Measurements from ENCODE around the gene SELP. TPM values are rescaled to one million over a fixed set of nuclear protein-coding genes. Genes with fewer than 3 reads are reported as not detected.

Gene SELP
- not detected for polyA plus RNA-seq (2013, experiment 1 of 2)
- not detected for polyA plus RNA-seq (2013, experiment 2 of 2)

DNA sequence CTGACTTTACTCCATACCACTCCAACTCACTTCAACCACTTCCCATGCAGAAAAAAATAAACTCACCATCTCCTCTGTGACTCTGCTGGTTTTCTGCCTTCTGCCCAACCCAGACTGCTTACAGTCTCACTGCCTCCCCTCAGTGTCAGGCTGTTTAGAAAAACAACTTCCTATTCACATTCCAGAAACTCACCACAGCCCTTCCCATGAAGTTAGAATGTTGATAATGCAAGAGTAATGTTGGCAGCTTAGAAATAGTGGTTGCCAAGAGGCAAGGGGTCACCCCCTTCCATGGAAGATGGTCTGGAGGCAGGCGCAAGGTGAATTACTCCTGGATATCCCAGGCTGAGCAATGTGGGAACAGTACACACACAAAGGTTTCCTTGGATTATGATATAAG lies at the start of gene SELP:
Gene SELP (minus strand): TSS at position 119 of the 400 bp plus-strand sequence. CDS start 50 bp downstream, at position 69.
- Histone ChIP-seq H2BK5ac (ENCODE audit: low read length) (no peak within 1 kb of the TSS), H3K36me3 (replicated peaks in 1 of 2; ENCODE audit: control insufficient read depth in 2 of 2, insufficient read depth in 2 of 2, low read length in 2 of 2) (no peaks in the 10 kb centered on the region), H2AK5ac (ENCODE audit: low read depth, low read length) (no peak within 1 kb of the TSS), H2BK15ac (ENCODE audit: low read length) (no peak within 1 kb of the TSS), H3K18ac (ENCODE audit: low read length) (no peak within 1 kb of the TSS), H4K91ac (ENCODE audit: low read depth, low read length, poor library complexity) (no peak within 1 kb of the TSS), H3K9me3 (replicated peaks in 1 of 2; ENCODE audit: control insufficient read depth in 2 of 2, insufficient read depth in 1 of 2, low read depth in 1 of 2, low read length in 2 of 2) (peaks cover 0 to 10% of the 10 kb centered on the region in 2 donors), H4K8ac (ENCODE audit: low read depth, low read length) (no peak within 1 kb of the TSS), H3K4me2 (ENCODE audit: insufficient read depth, low read length, poor library complexity, severe bottlenecking) (no peak within 1 kb of the TSS), H3K23ac (ENCODE audit: low read depth, low read length, poor library complexity) (no peak within 1 kb of the TSS), H2BK120ac (ENCODE audit: low read depth, low read length) (no peak within 1 kb of the TSS), H3K27me3 (ENCODE audit: control insufficient read depth in 3 of 3, insufficient read depth in 3 of 3, low read depth in 1 of 3, low read length in 3 of 3) (no peaks in the 10 kb centered on the region), H2AFZ (ENCODE audit: low read length) (no peak within 1 kb of the TSS), H3K14ac (ENCODE audit: low read length) (no peak within 1 kb of the TSS), H3K4me3 (ENCODE audit: low read length in 2 of 2) (no peak within 1 kb of the TSS), H3K9ac (ENCODE audit: low read depth, low read length, poor library complexity) (no peak within 1 kb of the TSS), H3K27ac (replicated peaks; ENCODE audit: low read length) (no peak within 1 kb of the TSS), H3K4ac (ENCODE audit: low read length) (no peak within 1 kb of the TSS), H3K79me1 (ENCODE audit: low read depth, low read length) (no peaks in the 10 kb centered on the region), H3K4me1 (ENCODE audit: control insufficient read depth in 2 of 2, insufficient read depth in 1 of 2, low read depth in 1 of 2, low read length in 2 of 2) (no peaks in the 10 kb centered on the region), H2BK12ac (ENCODE audit: low read length) (no peak within 1 kb of the TSS)
- no peak for DNase-seq (ENCODE audit: low spot score)
- WGBS, 2 donors (ENCODE audit: extremely low coverage in 2 of 2, insufficient read length in 2 of 2, insufficient replicate concordance in 1 of 2): no CpG with 5 or more reads among the region's 1 CpG

DNA sequence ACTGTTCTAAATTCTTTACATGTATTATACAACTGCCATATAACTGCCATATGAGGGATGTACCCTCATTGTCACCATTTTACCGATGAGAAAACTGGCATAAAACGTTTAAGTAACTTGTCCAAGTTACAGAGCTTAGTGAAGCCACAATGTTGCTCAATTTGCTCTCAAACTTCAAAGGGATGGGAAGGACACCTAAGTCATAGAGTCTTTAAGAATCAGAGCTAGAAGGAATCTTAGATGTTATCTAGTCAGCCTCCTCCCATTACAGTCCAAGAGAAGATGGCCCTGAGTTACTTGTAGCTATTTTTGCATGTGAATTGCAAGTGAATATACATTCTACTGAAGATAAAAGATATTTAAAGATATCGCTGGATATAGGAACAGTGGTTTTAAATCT lies 49.8 kb upstream of the SELP start:
- Histone ChIP-seq H3K14ac (ENCODE audit: low read length) (no peak overlapping the region), H3K4me3 (ENCODE audit: low read length in 2 of 2) (no peak overlapping the region), H2BK15ac (ENCODE audit: low read length) (no peak overlapping the region), H3K4me1 (ENCODE audit: control insufficient read depth in 2 of 2, insufficient read depth in 1 of 2, low read depth in 1 of 2, low read length in 2 of 2) (no peaks in the 10 kb centered on the region), H3K36me3 (replicated peaks in 1 of 2; ENCODE audit: control insufficient read depth in 2 of 2, insufficient read depth in 2 of 2, low read length in 2 of 2) (no peaks in the 10 kb centered on the region), H3K4ac (ENCODE audit: low read length) (no peak overlapping the region), H2AK5ac (ENCODE audit: low read depth, low read length) (no peak overlapping the region), H3K79me1 (ENCODE audit: low read depth, low read length) (no peaks in the 10 kb centered on the region), H2BK12ac (ENCODE audit: low read length) (no peak overlapping the region), H3K18ac (ENCODE audit: low read length) (no peak overlapping the region), H4K91ac (ENCODE audit: low read depth, low read length, poor library complexity) (no peak overlapping the region), H3K4me2 (ENCODE audit: insufficient read depth, low read length, poor library complexity, severe bottlenecking) (no peak overlapping the region), H4K8ac (ENCODE audit: low read depth, low read length) (no peak overlapping the region), H3K27ac (replicated peaks; ENCODE audit: low read length) (no peak overlapping the region), H2BK120ac (ENCODE audit: low read depth, low read length) (no peak overlapping the region), H2AFZ (ENCODE audit: low read length) (no peak overlapping the region), H2BK5ac (ENCODE audit: low read length) (no peak overlapping the region), H3K27me3 (ENCODE audit: control insufficient read depth in 3 of 3, insufficient read depth in 3 of 3, low read depth in 1 of 3, low read length in 3 of 3) (peaks cover 0 to 3% (median 2%) of the 10 kb centered on the region in 3 experiments), H3K9me3 (replicated peaks in 1 of 2; ENCODE audit: control insufficient read depth in 2 of 2, insufficient read depth in 1 of 2, low read depth in 1 of 2, low read length in 2 of 2) (no peaks in the 10 kb centered on the region), H3K9ac (ENCODE audit: low read depth, low read length, poor library complexity) (no peak overlapping the region), H3K23ac (ENCODE audit: low read depth, low read length, poor library complexity) (no peak overlapping the region)
- no CpG with 5 or more reads among the region's 3 CpGs for WGBS, 2 donors (ENCODE audit: extremely low coverage in 2 of 2, insufficient read length in 2 of 2, insufficient replicate concordance in 1 of 2)
- no peak for DNase-seq (ENCODE audit: low spot score)

DNA sequence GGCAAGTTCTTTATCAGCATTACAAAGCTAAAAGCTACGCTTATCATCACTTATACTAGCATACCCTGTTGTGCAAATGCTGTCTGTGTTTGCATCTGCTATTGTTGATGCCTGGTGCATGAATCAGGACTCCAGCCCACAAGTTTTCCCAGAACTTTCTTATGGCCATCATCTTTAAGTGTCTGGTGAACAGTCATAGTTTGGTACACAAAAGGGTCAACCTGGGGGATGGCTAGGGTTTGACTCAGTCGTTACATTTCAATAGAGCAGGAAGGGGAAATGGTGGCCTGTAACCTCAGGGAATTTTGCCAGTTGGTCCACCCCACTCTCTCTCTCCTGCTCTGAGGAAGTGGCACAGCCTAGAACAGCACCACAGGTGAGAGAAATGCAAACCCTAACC lies 46.1 kb upstream of the SELP start:
- Histone ChIP-seq H3K9ac (ENCODE audit: low read depth, low read length, poor library complexity) (no peak overlapping the region), H3K4me2 (ENCODE audit: insufficient read depth, low read length, poor library complexity, severe bottlenecking) (no peak overlapping the region), H3K4me3 (ENCODE audit: low read length in 2 of 2) (no peak overlapping the region), H3K9me3 (replicated peaks in 1 of 2; ENCODE audit: control insufficient read depth in 2 of 2, insufficient read depth in 1 of 2, low read depth in 1 of 2, low read length in 2 of 2) (no peaks in the 10 kb centered on the region), H2AK5ac (ENCODE audit: low read depth, low read length) (no peak overlapping the region), H3K23ac (ENCODE audit: low read depth, low read length, poor library complexity) (no peak overlapping the region), H3K36me3 (replicated peaks in 1 of 2; ENCODE audit: control insufficient read depth in 2 of 2, insufficient read depth in 2 of 2, low read length in 2 of 2) (no peaks in the 10 kb centered on the region), H2BK12ac (ENCODE audit: low read length) (no peak overlapping the region), H3K18ac (ENCODE audit: low read length) (no peak overlapping the region), H2BK120ac (ENCODE audit: low read depth, low read length) (no peak overlapping the region), H2BK15ac (ENCODE audit: low read length) (no peak overlapping the region), H3K4ac (ENCODE audit: low read length) (no peak overlapping the region), H2BK5ac (ENCODE audit: low read length) (no peak overlapping the region), H4K8ac (ENCODE audit: low read depth, low read length) (no peak overlapping the region), H4K91ac (ENCODE audit: low read depth, low read length, poor library complexity) (no peak overlapping the region), H2AFZ (ENCODE audit: low read length) (no peak overlapping the region), H3K14ac (ENCODE audit: low read length) (no peak overlapping the region), H3K27ac (replicated peaks; ENCODE audit: low read length) (no peak overlapping the region), H3K4me1 (ENCODE audit: control insufficient read depth in 2 of 2, insufficient read depth in 1 of 2, low read depth in 1 of 2, low read length in 2 of 2) (no peaks in the 10 kb centered on the region), H3K27me3 (ENCODE audit: control insufficient read depth in 3 of 3, insufficient read depth in 3 of 3, low read depth in 1 of 3, low read length in 3 of 3) (peaks cover 0 to 2% (median under 1%) of the 10 kb centered on the region in 3 experiments), H3K79me1 (ENCODE audit: low read depth, low read length) (no peaks in the 10 kb centered on the region)
- no CpG with 5 or more reads among the region's 2 CpGs for WGBS, 2 donors (ENCODE audit: extremely low coverage in 2 of 2, insufficient read length in 2 of 2, insufficient replicate concordance in 1 of 2)
- no peak for DNase-seq (ENCODE audit: low spot score)

DNA sequence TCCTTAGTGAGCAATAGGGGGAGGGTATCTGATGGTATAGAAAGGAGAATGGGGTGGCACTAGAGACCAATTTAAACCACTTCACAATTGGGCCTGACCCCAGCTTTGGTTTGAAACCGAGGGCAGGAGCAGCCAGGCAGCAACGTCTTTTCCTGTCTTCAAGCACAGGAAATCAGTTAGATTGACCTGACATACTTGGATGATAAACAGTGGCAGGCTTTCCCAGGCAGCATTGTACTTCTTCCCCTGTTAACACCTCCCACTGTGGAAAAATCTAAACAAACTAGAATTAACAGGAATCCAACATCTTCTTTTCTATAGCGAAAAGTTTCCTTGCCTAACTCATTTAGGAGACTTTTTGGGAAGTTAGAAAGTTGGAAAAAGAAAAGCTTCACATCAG lies 40.9 kb upstream of the SELP start:
- no peak overlapping the region for H2BK15ac ChIP-seq (ENCODE audit: low read length)
- H3K27ac ChIP-seq (replicated peaks; ENCODE audit: low read length): no peak overlapping the region
- no peak overlapping the region for H2AK5ac ChIP-seq (ENCODE audit: low read depth, low read length)
- no peak overlapping the region for H2AFZ ChIP-seq (ENCODE audit: low read length)
- no peaks in the 10 kb centered on the region for H3K79me1 ChIP-seq (ENCODE audit: low read depth, low read length)
- no peak overlapping the region for H2BK5ac ChIP-seq (ENCODE audit: low read length)
- H4K91ac ChIP-seq (ENCODE audit: low read depth, low read length, poor library complexity): no peak overlapping the region
- H3K4ac ChIP-seq (ENCODE audit: low read length): no peak overlapping the region
- no peak overlapping the region for H3K4me3 ChIP-seq (ENCODE audit: low read length in 2 of 2)
- H3K23ac ChIP-seq (ENCODE audit: low read depth, low read length, poor library complexity): no peak overlapping the region
- DNase-seq (ENCODE audit: low spot score): no peak
- no peaks in the 10 kb centered on the region for H3K27me3 ChIP-seq (ENCODE audit: control insufficient read depth in 3 of 3, insufficient read depth in 3 of 3, low read depth in 1 of 3, low read length in 3 of 3)
- H3K4me1 ChIP-seq (ENCODE audit: control insufficient read depth in 2 of 2, insufficient read depth in 1 of 2, low read depth in 1 of 2, low read length in 2 of 2): no peaks in the 10 kb centered on the region
- H3K9me3 ChIP-seq (replicated peaks in 1 of 2; ENCODE audit: control insufficient read depth in 2 of 2, insufficient read depth in 1 of 2, low read depth in 1 of 2, low read length in 2 of 2): no peaks in the 10 kb centered on the region
- no peak overlapping the region for H2BK12ac ChIP-seq (ENCODE audit: low read length)
- no peaks in the 10 kb centered on the region for H3K36me3 ChIP-seq (replicated peaks in 1 of 2; ENCODE audit: control insufficient read depth in 2 of 2, insufficient read depth in 2 of 2, low read length in 2 of 2)
- no peak overlapping the region for H3K9ac ChIP-seq (ENCODE audit: low read depth, low read length, poor library complexity)
- H2BK120ac ChIP-seq (ENCODE audit: low read depth, low read length): no peak overlapping the region
- no peak overlapping the region for H4K8ac ChIP-seq (ENCODE audit: low read depth, low read length)
- no CpG with 5 or more reads among the region's 3 CpGs for WGBS, 2 donors (ENCODE audit: extremely low coverage in 2 of 2, insufficient read length in 2 of 2, insufficient replicate concordance in 1 of 2)
- H3K14ac ChIP-seq (ENCODE audit: low read length): no peak overlapping the region
- H3K4me2 ChIP-seq (ENCODE audit: insufficient read depth, low read length, poor library complexity, severe bottlenecking): no peak overlapping the region
- no peak overlapping the region for H3K18ac ChIP-seq (ENCODE audit: low read length)
